ENCODE results near the gene SNX2.
A peak's percentile ranks its signal among the peaks of the same experiment; 100 is the strongest.
"Not testable (repeated sequence)": the region's sequence is repeated elsewhere in the genome, so short reads cannot be mapped to it uniquely, and the experiment has no call there.

The SNX2 gene

GRCh38 chr5:122844136-122844909 is 69.4 kb downstream of the SNX2 start:
- DNase-seq (ENCODE audit: low spot score): no peak

DNA sequence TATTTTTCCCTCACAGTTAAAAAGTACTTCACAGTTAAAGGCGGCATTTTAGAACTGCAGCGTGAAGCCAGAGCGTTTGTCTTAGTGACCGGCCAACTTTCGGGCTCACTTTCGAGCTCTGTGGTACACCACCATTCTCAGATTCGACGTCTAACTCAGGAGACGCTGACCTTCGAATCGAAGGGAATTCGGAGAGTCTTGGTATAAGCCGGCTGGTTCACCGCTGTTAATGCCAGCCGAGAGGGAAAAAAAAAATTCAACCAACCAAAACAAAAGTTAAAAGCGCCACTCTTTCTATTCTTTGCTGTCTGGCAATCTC is 70.0 kb downstream of the SNX2 start:
- no peak for DNase-seq (ENCODE audit: low spot score)

DNA sequence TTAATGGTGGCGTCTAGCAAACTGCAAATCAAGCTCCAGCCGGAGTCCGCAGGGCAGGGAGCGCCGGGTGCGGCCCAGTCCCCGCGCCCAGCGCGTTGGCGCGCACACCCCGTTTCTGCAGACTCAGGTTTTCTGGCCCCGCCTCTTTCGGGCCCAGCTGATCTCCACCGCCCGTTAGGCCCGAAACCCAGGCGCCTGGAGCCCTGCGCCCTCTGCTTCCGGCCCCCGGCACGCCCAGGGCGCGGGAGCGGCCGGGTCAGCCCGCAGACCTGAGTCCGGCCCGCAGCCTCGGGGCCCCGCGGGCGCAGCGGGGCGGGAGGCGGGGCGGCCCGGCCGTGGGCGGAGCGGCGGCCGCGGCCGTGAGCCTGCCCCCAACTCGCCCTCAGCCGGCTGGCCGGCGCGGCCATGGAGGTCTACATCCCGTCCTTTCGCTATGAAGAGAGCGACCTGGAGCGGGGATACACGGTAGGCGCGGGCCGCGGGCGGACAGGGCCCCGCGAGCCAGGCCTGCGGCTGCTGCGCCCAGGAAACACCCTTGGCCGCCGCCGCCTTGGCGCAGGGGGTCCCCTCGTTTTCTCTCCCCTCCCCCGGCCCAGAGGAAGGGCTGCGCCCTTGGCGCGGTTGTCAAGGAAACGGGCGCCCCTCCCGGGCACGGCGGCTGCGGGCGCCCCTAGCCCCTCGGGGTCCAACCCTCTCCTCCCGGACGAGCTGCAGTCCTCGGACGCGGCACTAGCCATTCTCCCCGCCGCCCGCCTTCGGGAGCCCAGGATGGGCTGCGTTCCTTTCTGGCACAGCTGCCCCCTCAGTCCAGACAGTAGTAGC is 70.6 kb downstream of the SNX2 start, which contains the start of gene SNX24:
TSS of gene SNX24 (plus strand) at position 385 of the 822 bp plus-strand sequence. CDS start at position 406, 21 bp downstream.
- DNase-seq (ENCODE audit: low spot score): peak; percentile 71

- peak; percentile 22 for DNase-seq (ENCODE audit: low spot score)
Observed at GRCh38 chr5:122846051-122846550, 71.2 kb downstream of the SNX2 start.

DNA sequence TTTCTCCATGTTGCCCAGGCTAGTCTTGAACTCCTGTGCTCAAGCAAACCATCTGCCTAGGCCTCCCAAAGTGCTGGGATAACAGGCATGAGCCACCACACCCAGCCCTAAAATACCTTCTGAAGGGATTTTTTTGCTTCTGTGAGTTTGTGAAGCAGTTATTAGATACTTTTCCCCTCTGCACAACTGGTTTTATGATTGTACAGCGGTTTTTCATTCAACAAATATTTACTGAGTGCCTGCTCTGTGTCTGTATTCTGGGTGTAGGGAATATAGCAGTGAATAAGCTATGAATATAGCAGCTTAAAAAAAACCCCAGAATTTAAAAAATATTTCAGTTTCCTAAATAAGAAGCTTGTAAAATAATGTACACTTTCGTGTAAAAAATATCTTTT is 72.8 kb downstream of the SNX2 start:
- DNase-seq (ENCODE audit: low spot score): no peak

GRCh38 chr5:122849771-122850170 is 74.9 kb downstream of the SNX2 start:
- no peak for DNase-seq (ENCODE audit: low spot score)

GRCh38 chr5:122857538-122857937 is 82.7 kb downstream of the SNX2 start:
- DNase-seq (ENCODE audit: low spot score): not testable (repeated sequence)

DNA sequence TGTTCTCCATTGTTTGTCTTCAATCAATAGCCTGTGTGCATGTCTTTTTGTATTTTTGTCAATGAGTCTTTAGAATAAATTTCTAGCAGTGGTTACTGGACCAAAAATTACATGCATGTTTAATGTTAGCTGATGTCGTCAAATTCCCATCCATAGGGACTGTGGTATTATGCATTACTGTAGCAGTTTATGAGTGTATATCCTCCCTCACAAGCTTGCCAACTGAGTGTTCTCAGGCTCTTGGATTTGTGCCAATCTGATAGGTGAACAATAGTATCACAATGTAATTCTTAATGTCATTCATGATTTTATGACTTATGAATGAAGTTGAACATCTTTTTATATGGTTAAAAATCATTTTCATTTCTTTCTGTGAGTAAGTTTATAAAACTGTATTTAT is 83.6 kb downstream of the SNX2 start:
- no peak for DNase-seq (ENCODE audit: low spot score)

DNA sequence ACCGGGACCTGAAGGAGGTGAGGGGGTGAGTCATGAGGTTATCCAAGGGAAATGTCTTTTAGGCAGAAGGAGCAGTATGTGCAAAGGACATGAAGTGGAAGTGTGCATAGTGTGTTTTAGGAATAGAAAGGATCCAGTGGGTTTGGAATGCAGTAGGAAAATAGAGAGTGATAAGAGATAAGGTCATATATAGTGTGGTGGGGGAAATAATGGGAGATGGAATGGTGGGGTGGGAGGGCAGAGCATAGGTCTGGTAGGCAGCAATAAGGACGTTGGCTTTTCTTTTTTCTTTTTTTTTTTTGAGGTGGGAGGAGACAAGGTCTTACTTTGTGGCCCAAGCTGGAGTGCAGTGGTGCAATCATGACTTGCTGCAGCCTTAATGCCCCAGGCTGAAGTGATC is 88.4 kb downstream of the SNX2 start:
- DNase-seq (ENCODE audit: low spot score): no peak

DNA sequence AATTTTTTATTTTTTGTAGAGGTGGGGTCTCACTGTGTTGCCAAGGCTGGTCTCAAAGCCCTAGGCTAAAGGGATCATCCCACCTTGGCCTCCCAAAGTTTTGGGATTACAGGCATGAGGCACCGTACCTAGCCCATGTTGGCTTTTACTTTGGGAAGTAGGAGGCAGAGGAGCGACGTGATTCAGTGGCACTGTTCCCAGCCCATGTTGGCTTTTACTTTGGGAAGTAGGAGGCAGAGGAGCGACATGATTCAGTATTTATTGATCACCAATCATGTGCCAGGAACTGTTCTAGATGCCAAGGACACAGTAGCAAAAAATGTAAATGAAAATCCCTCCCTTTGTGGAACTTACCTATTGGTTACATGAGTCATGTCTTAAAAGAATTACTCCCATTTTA is 88.8 kb downstream of the SNX2 start:
- DNase-seq (ENCODE audit: low spot score): no peak

- DNase-seq (ENCODE audit: low spot score): no peak
Observed at GRCh38 chr5:122864400-122864799, 89.5 kb downstream of the SNX2 start.

- DNase-seq (ENCODE audit: low spot score): no peak
Observed at GRCh38 chr5:122864842-122865241, 90.0 kb downstream of the SNX2 start.

DNA sequence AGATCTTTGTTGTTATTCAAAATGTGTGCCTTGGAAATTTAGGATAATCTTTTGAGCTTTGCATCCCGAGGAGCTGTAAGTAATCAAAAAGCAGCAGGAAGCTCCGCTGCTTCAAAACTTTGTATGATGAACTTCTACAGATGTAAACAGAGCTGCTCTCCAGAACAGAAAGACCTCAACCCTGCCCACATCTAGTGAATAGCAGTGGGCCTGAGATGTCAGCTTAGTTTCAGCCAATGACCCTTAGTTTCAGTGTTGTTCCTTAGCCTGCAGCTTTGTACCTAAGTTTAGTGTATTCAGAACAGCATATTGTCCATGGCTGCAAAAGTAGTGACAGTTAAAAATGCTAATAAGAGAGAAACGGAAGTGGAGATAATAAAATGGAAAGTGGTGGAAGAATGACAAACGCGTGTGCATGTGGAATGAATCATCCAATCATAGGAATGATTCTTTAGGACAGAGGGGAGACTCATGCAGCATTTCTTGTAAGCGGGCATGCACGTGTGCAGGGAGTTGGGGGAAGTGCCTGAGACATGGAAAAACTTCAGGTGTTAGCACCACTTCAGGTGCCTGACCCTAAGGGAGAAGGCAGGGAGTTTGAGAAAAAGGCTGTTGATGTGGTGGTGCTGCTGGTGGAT is 95.5 kb downstream of the SNX2 start:
- no peak for DNase-seq (ENCODE audit: low spot score)

DNA sequence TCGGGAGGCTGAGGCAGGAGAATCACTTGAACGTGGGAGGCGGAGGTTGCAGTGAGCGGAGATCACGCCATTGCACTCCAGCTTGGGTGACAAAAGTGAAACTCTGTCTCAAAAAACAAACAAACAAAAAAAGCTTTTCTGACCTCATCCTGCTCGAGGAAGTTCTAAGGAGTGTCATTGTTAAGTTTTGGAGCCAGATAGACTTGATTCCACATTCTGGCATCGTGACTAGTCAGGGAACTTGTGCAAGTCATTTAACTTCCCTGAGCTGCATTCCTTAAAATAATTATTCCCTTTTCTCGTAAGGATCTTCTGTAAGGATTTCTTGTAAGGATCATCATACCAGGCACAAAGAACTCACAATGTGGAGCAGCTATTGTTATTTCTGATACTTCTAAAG is 96.8 kb downstream of the SNX2 start:
- no peak for DNase-seq (ENCODE audit: low spot score)

- no peak for DNase-seq (ENCODE audit: low spot score)
Observed at GRCh38 chr5:122874179-122874875, 99.4 kb downstream of the SNX2 start.

DNA sequence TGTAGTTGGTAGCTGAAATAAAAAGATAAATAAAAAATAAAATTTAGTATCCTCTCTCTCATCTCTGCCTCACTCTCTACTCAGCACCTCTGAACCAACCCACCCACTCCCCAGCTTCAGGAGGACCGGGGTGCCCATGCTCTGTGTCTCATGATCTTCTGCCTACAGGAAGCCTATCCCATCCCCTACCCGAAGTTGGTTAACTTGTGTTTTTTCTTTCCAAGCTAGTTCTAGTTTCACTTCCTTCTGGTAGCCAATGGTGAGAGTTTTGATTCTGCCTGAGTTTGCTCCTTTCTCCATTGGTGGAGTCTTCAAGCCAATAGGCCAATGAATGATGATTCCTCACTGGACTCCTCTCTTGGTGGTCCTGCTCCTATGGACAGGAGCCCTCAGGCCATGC is 102.6 kb downstream of the SNX2 start:
- no peak for DNase-seq (ENCODE audit: low spot score)

- no peak for DNase-seq (ENCODE audit: low spot score)
Observed at GRCh38 chr5:122879076-122879475, 104.2 kb downstream of the SNX2 start.

Data from HuH-7 (cell line).